GM19397 (cell line): ENCODE results near the gene SNX5.

Source experiments
- ATAC-seq: cut with Tn5 transposase; IDR thresholded peaks from one replicate; pipeline ENCODE4 v1.9.1; 2021; ENCODE audit warnings: mild to moderate bottlenecking, moderate library complexity; ENCODE audit not compliant: unreplicated experiment

Gene SNX5

DNA sequence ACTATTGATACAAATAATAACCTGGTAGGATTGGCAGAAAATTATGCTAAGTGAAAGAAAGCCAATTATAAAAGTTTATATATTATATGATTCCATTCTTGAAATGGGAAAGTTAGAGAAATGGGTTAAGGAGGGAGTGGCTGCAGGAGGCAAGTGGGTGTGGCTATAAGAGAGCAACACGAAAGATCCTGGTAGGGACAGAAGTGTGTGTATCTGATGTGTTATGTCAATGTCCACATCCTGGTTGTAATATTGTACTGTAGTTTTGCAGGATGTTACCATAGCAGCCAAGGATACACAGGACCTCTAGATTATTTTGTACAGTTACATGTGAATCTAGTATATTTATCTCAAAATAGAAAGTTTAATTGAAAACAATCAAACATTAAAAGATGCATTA is 46.8 kb downstream of the SNX5 start:
- ATAC-seq: no peak

DNA sequence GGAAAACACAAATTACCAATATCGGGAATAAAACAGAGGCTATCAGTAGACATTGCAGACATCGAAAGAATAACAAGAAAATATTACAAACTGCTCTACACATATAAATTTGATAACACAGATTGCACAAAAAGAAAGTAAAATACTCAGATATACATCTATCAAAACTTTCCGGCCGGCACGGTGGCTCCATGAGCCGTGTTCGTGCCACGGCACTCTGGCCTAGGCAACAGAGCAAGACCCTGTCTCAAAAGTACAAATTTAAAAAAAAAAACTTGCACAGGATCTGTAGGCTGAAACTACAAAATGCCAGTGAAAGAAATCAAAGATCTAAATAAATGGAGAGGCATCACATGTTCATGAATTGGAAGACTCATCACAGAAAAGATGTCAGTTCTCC is 49.4 kb downstream of the SNX5 start:
- ATAC-seq: no peak

DNA sequence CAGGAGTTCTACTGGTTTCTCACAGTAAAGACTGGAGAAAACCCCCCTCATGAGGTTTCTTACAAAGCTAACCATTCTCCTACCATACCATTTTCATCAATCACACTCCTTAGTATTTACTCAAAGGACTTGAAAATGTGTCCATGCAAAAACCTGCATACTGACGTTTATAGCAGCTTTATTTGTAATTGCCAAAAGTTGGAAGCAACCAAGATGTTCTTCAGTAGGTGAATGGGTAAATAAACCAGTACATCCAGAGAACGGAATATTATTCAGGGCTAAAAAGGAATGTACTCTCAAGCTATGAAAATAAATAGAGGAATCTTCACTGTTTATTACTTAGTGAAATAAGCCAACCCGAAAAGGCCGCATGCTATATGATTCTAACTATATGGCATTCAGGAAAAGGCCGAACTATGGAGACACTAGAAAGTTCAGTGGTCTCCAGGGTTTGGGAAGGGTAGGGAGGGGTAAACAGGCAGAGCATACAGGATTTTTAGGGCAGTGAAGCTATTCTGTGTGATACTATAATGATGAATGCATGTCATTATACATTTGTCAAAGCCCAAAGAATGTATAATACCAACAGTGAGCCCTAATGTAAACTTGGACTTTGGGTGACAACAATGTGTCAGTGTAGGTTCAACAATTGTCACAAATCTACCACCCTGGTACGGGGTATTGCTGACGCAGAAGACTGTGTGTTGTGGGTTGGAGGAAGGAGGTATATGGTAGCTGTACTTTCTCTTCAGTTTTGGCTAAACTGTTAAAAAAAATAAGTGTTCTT is 50.6 kb downstream of the SNX5 start:
- ATAC-seq: no peak

DNA sequence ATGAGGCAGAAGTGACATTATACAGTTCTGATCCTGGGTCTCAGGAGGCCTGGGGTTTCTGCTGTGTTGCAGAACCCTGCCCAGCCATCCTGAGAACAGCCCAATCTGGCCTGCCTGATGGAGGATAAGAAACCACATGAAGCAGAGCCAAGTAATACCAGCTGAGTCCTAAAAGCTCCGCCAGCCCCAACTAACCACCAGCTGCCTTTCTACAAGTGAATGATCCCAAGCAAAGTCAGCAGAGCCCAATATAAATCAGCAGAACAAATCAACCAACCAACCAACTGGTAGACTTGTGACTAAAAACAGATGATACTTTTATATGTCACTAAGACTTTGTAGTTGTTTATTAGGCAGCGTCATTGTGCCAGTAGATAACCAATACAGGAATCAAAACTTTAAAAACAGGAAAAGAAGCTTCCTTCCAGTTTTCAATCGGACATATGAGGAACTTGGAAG is 52.1 kb downstream of the SNX5 start:
- no peak for ATAC-seq

DNA sequence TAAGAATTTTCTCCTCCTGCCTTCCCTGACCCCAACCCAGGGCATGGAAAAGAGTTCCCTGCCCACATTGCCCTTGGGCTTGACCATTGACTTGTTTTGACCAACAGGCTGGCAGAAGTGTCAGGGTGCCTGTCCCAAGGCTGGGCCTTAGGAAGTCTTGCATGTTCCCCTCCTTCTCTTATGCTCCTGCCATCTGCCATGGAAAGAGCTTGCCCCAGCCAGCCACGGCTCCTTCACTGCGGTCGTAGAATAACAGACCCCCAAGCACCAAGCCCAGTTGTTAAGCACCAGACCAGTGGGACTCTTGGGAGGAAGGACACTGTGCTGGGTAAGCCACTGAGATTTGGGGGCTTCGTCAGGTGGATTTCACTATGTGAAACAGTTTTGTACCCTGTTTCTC is 53.6 kb downstream of the SNX5 start:
- ATAC-seq: no peak

DNA sequence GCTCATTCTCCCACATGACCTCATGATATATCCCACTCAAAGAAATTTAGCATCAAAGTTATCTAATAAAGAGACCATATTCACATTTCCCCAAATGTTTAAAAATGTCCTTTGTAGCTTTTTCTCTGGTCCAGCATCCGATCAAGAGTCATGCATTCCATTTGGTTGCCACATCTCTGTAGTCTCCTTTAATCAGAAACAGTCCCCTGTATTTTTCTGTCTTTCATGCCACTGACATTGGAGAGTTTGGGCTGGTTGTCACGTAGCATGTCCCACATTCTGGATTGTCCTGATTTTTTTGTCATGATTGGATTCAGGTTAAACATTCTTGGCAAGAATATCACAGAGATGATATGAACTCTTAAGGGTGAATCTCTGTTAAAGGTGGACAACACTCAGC is 55.7 kb downstream of the SNX5 start:
- ATAC-seq: no peak

DNA sequence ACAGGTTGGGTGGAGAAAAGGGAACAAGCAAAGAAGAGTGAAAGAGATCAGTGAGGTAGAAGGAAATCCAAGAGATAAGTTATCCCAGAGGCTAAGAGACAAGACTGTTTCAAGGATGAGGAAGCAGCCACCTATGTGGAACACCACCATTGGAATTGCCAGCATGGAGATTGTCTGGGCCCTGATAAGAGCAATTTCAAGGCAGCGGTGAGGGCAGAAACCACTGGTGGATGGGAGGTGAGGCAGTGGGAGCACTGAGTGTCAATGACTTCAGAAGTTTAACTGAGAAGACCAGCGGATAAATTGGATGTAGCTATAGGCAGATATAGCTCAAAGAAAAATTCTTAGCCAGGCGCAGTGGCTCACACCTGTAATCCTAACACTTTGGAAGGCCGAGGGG is 56.7 kb downstream of the SNX5 start:
- no peak for ATAC-seq

DNA sequence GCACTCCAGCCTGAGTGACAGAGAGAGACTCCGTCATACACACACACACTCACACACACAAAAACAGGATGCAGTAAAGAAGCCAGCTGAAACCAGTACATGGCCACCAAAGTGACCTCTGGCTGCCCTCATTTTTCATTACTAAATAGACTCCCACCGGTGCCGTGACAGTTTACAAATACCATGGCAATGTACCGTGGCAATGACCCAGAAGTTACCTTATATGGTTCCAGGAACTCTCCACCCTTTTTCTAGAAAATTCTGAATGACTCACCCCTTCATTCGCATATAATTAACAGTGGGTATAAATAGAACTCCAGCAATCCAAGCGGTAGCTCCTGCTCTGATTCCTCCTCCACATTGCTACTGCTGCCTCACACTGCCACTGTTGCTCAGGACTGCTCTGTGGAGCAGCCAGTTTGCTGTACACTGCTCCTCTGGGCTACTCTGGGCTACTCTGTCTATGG is 57.7 kb downstream of the SNX5 start:
- no peak for ATAC-seq

DNA sequence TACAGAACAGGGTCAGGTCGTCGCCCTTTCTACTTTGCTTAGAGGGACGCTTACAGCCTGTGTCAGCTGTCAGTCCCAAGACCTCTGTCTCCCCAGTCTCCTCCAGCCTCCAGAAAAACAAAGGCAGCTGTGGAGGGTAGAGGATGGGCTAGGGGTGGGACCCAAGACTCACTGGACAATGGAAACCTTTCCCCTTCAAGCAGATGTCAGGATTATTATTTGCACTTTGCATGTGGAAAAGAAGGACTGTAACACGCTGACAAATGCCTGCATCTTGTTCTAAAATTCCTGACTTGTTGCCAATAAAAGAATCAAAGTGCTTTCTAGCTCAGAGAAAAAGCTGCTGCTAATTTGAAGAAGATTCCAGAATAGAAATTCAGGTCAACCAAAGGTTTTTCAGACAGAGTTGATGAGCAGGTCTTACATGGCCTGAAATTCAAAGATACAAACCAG is 58.7 kb downstream of the SNX5 start:
- no peak for ATAC-seq

DNA sequence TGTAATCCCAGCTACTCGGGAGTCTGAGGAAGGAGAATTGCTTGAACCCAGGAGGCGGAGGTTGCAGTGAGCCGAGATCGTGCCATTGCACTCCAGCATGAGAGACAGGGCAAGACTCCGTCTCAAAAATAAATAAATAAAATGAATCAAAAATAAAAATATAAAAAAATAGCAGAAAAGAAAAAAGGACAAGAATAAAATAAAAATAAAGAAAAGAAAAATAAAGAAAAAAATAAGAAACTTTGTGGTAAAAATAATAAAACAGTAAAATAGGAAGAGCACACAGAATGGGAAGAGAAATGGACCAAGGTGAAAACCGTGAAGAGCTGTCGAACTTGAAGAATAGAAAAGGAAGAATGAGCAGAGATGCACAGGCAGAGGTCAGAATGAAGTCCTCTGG is 63.0 kb downstream of the SNX5 start:
- no peak for ATAC-seq

DNA sequence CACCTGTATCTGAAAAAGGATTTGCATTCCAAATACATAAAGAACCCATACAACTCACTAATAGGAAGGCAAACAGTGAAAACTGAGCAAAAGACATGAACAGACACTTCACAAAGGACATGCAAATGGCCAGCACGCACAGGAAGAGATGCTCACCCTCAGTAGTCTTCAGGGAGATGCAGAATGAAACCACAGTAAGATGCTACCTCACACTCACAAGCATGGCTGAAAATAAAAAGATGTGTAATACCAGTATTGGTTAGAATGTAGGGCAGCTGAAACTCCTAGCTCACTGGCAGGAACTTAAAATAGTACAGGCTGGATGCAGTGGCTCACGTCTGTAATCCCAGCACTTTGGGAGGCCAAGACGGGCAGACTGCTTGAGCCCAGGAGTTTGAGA is 64.6 kb downstream of the SNX5 start:
- ATAC-seq: peak; percentile 64

DNA sequence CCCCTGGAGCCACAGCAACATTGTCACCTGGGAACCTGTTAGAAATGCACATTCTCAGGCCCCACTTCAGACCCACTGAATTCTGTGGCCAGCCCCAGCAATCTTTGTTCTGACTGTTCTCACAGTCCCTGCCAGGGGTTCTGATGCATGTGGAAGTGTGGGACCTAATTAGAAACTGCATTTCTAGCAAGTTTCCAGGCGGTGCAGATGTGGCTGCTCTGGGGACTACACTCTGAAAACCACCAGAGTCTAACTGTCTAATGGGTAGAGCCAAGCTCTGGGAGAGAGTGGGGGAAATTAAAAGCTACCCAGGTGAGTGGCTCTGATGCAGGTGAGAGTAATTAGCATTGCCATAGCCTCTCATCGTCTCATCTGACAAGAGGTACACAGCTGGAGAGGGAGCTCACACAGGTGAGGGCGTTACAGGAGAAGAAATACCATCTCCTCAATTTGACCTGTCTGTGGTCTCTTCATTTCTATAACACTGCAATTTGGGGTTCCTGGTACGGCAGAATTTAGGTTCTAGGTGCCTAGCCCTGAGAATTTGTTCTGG is 66.0 kb downstream of the SNX5 start:
- ATAC-seq: no peak

DNA sequence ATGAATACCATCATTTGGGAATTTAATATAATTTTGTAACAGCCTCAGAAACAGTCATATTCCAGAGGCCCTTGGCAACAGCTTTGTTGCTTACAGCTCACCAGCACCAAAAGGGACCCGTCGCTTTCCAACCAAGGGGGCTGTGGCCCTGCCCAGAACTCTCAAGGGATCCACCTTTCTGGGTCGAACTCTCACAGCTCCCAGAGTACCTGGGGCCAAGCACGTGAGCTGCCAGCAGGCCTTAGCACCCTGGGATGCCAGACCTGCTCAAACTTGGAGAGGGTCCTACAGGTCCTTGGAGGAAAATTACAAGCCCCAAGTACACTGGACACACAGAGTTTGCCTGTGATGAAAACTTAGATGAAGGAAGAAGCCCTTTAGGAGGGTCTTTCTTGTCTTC is 66.6 kb downstream of the SNX5 start:
- ATAC-seq: no peak

DNA sequence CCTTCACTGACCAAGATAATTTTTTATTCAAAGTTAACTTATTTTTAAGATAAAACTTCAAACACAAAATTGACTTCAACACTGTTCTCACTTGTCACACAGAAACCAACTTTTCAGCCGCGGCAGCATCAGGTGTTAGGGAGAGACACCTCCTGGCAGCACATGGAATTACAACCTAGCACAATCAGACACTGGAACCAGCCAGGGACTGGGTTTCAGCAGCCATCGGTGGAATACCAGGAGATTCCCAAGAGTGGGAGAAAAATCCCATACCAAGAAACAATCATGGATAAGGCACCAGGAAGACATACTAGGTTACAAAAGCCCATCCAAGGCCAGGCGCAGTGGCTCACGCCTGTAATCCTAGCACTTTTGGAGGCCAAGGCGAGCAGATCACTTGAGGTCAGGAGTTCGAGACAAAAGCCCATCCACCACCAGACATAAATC is 70.0 kb downstream of the SNX5 start:
- ATAC-seq: no peak

DNA sequence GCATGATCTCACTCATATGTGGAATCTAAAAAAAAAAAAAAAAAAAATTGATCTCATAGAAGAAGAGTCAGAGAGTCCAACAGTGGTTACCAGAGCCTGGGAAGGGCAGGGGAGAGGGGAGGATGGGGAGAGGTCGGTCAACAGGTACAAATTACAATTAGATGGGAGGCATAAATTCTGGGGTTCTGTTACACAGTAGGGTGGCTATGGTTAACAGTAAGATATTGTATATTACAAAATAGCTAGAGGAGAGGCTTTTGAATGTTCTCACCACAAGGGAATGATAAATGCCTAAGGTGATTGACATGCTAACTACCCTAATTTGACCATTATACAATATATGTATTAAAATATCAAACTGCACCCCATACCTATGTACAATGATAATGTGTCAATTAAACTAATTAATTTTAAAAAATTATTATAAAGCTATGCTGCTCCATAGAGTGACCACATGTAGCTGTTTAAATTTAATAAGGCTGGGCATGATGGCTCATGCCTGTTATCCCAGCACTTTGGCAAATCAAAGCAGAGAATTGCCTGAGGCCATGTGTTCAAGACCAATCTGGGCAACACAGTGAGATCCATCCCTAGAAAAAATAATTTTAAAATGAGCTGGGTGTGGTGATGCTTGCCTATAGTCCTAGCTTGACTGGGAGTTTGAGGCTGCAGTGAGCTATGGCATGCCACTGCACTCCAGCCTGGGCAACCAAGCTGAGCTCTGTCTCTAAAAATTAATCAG is 70.9 kb downstream of the SNX5 start:
- no peak for ATAC-seq

DNA sequence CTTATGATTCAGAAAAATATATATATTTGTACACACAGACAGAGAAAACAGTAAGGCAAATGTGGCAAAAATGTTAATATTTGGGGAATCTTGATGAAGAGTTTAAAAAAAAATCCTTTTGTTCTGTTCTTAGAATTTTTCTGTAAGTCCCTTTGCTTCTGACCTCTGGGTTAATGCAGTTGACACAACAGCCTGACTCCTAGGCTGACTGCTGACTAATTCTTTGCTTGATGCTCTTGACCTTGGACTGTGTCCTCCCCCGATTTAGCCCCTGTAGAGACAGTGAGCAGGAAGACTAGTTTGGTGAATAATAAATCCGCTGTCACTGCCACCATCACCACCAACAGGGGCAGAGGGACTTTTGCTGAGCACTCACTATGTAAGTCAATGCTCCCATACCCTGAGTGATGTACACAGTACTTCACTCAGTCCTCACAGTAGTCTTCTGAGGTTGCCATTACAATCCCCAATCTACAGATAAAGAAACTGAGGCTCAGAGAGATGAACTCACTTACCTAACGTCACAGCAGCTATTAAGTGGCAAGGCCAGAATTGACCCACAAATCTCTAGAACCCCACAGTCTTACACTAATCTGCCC is 71.7 kb downstream of the SNX5 start:
- peak; percentile 39 for ATAC-seq

DNA sequence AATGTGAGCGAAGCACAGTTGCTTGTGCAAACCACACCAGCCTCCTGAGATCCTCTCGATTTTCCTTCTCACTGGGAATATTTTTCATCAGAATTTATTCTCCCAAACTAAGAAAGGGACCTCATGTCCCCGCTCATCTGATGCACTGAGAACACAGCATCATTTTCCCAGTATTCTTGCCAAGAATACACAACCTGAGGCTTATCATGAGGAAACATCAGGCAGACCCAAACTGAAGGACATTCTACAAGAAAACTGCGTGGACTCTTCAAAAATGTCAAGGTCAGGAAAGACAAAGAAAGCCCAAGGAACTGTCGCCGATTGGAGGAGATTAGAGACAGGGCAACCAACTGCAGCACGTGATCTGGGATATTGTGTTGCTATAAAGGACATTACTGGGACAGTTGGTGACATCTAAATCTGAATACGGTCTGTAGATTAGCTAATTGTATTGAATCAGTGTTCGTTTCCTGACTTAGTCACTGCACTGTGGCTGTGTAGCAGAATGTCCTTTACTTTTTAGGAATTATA is 72.3 kb downstream of the SNX5 start:
- no peak for ATAC-seq

DNA sequence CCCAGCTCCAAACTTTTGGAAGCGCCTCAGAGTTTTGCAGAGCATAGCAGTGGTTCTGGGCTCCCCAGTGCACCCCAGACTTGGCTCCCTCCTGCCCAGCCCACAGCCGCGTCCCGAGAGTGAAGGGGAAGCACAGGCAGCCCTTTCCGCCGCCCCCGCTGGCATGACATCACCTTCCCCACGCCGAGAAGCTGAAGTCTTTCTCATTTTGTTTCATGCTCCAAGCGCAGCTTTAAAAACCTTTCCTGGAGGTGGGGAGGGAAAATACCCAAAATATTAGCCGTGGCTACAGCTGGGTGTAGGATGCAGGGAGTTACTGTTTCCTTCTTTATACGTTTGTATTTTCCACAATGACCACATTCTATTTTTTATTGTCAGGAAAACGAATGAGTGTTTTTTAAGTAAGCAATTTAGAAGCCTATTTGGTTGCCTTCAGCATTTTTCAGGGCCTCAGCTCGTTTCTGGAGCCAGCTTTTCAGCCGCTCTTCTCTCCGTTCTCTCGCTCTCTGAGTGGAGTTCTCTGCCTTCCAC is 72.9 kb downstream of the SNX5 start:
- ATAC-seq: no peak

DNA sequence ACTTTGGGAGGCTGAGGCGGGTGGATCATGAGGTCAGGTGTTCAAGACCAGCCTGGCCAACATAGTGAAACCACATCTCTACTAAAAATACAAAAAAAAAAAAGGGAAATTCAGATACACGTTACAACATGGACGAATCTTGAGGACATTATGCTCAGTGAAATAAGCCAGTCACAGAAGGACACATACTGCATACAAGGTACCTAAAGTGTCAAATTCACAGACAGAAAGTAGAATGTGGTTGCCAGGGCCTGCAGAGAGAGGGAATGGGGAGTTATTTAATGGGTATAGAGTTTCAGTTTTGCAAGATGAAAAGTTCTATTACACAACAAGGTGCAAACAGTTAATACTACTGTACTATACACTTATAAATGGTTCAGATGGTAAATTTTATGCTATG is 75.1 kb downstream of the SNX5 start:
- ATAC-seq: no peak

DNA sequence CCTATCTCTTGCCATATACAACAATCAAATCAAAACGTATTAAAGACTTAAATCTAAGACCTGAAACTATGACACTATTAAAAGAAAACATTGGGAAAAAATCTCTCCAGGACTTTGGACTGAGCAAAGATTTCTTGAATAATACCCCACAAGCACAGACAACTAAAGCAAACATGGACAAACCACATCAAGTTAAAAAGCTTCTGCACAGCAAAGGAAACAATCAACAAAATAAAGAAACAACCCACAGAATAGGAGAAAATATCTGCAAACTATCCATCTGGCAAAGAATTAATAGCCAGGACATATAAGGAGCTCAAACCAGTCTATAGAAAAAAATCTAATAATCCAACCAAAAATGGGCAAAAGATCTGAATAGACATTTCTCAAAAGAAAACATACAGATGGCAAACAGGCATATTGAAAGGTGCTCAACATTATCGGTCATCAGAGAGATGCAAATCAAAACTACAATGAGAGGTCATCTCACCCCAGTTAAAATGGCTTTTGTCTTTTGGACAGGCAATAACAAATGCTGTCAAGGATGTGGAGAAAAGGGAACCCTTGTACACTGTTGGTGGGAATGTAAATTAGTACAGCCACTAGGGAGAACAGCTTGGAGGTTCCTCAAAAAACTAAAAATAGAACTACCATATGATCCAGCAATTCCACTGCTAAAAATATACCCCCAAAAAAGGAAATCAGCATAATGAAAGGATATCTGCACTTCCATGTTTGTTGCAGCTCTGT is 76.2 kb downstream of the SNX5 start:
- ATAC-seq: no peak
